Testis (tissue), 3 donors: ENCODE measurements around the gene ARMC10. TPM values are rescaled to one million over a fixed set of nuclear protein-coding genes. Genes with fewer than 3 reads are reported as not detected.

Experiments used
- DNase-seq: peaks from one replicate; pipeline ENCODE4 v3.0.0-alpha.2; 2019
- H3K27ac ChIP-seq, 2 donors: fragments of 200-600 bp; sonication (generic); one replicate each; pipeline ENCODE4 v1.5.1; 2019
- H3K27me3 ChIP-seq: fragments of 200-600 bp; sonication (generic); one replicate; pipeline ENCODE4 v1.5.1; 2019
- H3K36me3 ChIP-seq: fragments of 200-600 bp; sonication (generic); one replicate; pipeline ENCODE4 v1.5.1; 2017; ENCODE audit warnings: low read depth; ENCODE audit errors: missing control alignments
- H3K4me1 ChIP-seq: fragments of 200-600 bp; sonication (generic); one replicate; pipeline ENCODE4 v1.5.1; 2019
- H3K4me3 ChIP-seq, 2 donors: fragments of 200-600 bp; sonication (generic); one replicate each; pipeline ENCODE4 v1.5.1; 2017 to 2019
- H3K9me3 ChIP-seq: fragments of 200-600 bp; sonication (generic); one replicate; pipeline ENCODE4 v1.5.1; 2017
- POLR2A ChIP-seq: fragments of 450-650 bp; IDR thresholded peaks from one replicate; pipeline ENCODE4 v1.6.1; 2017; ENCODE audit warnings: antibody characterized with exemption, mild to moderate bottlenecking, moderate library complexity
- WGBS, 2 donors: methylation state at CpG; one replicate each; pipeline ENCODE4 v1.1.5; 2018; 5-methylcytosine and 5-hydroxymethylcytosine counted together
- intact Hi-C: fragments of 100-400 bp; cut with DNase I; formaldehyde crosslinking; loops from one replicate; pipeline ENCODE4 v1.15.1; 2023; ENCODE audit warnings: low total_unique reads
- polyA plus RNA-seq: library from polyadenylated mRNA; stranded (reverse); fragments of 350-450 nt; fragmentation: Illumina TruSeq; extraction: RNeasy Lipid Tissue Mini Kit (QIAGEN cat#74804); gene quantifications from one replicate; pipeline ENCODE4 v1.2.3, GENCODE V29; 2014; ENCODE audit warnings: low read depth, low replicate concordance; ENCODE audit not compliant: insufficient read depth
- total RNA-seq, 2 donors: library from RNA; depleted of rRNA; stranded (reverse); fragments of >200 nt; gene quantifications; one replicate each; pipeline ENCODE4 v1.2.3, GENCODE V29; 2016
- TF ChIP-seq, protein P1 (sequence below), 3 experiments: fragments of 450-650 bp in 2 of 3; fragments of 200-600 bp in 1 of 3; sonication (generic) in 1 of 3; IDR thresholded peaks; one replicate each; pipeline ENCODE4 v1.5.1; 2016 to 2019; ENCODE audit warnings: antibody characterized with exemption in 3 of 3, mild to moderate bottlenecking in 2 of 3, moderate library complexity in 1 of 3

The ARMC10 gene
- total and polyA plus RNA-seq, 3 donors from 2014 or later = 31.2 to 64.4 (median 61.7) TPM

- Histone ChIP-seq H3K36me3 (no peaks in the 10 kb centered on the region), H3K4me3 (no peak overlapping the region), H3K27me3 (no peaks in the 10 kb centered on the region), H3K27ac (no peak overlapping the region), H3K4me1 (peaks cover 7% of the 10 kb centered on the region), H3K9me3 (no peaks in the 10 kb centered on the region)
- TF ChIP-seq, protein P1, sequence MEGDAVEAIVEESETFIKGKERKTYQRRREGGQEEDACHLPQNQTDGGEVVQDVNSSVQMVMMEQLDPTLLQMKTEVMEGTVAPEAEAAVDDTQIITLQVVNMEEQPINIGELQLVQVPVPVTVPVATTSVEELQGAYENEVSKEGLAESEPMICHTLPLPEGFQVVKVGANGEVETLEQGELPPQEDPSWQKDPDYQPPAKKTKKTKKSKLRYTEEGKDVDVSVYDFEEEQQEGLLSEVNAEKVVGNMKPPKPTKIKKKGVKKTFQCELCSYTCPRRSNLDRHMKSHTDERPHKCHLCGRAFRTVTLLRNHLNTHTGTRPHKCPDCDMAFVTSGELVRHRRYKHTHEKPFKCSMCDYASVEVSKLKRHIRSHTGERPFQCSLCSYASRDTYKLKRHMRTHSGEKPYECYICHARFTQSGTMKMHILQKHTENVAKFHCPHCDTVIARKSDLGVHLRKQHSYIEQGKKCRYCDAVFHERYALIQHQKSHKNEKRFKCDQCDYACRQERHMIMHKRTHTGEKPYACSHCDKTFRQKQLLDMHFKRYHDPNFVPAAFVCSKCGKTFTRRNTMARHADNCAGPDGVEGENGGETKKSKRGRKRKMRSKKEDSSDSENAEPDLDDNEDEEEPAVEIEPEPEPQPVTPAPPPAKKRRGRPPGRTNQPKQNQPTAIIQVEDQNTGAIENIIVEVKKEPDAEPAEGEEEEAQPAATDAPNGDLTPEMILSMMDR (IDR thresholded peaks at IDR 0.05) = no peak
- no peak for TF ChIP-seq POLR2A
- no peak for DNase-seq
- intact Hi-C loops = no loop called here
Measured at GRCh38 chr7:103058122-103058521, 16.8 kb upstream of the ARMC10 start.

GRCh38 chr7:103059471-103059870, 15.5 kb upstream of the ARMC10 start:
- intact Hi-C loops = no loop called here
- peaks cover 7% of the 10 kb centered on the region for H3K4me1 ChIP-seq
- TF ChIP-seq POLR2A = no peak
- TF ChIP-seq, protein P1 (IDR thresholded peaks at IDR 0.05) = no peak
- H3K9me3 ChIP-seq = no peaks in the 10 kb centered on the region
- no peak overlapping the region for H3K27ac ChIP-seq
- DNase-seq = no peak
- H3K4me3 ChIP-seq = no peak overlapping the region
- no peaks in the 10 kb centered on the region for H3K27me3 ChIP-seq
- WGBS, 2 donors = 58 to 65% methylated on average over 2 of the region's 2 CpGs
- no peaks in the 10 kb centered on the region for H3K36me3 ChIP-seq

DNA sequence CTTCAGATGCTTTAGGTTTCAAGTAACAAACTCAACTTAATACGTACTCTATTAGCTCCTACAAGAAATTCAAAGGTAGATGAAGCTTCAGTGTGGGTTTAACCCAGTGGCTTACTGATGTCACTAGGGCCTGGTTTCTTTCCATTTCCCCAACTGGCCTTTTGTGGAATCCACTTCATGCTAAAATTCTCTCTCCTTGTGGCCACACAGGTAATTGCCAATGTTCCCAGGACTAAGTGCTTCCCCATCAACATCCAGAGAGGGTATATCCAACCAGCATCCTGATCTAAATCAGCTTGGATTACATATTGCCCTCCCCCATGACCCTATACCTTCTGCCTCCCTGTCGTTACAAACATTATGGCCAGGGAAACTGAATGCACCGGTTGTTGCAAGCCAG, 11.0 kb upstream of the ARMC10 start:
- no peak overlapping the region for H3K4me3 ChIP-seq
- peaks cover 7% of the 10 kb centered on the region for H3K4me1 ChIP-seq
- TF ChIP-seq, protein P1 (IDR thresholded peaks at IDR 0.05) = peak in 1 of 3 experiments; percentile 2
- TF ChIP-seq POLR2A = no peak
- WGBS, 2 donors = 87 to 89% methylated on average over 3 of the region's 3 CpGs
- H3K27ac ChIP-seq = no peak overlapping the region
- no peak for DNase-seq
- no peaks in the 10 kb centered on the region for H3K36me3 ChIP-seq
- no peaks in the 10 kb centered on the region for H3K9me3 ChIP-seq
- no peaks in the 10 kb centered on the region for H3K27me3 ChIP-seq
- intact Hi-C loops = no loop called here

DNA sequence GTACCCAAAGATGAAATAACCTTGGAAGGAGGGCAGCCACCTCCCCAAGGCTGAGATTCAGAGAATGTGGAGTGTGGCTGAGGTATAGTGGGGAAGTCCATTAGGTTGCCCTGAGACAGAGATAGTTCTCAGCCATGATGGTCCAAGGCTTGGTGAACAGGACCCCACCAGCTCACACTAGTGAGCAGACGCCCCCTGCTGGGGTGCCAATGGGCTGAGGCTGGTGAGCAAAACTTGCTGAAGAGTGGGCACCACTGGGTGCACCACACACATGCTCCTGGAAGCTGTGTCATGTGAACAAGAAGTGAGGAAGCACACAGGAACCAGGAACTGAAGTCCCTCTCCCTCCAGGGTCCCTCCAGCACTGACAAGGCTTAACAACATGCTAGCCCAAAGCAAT, 9.3 kb upstream of the ARMC10 start:
- WGBS, 2 donors = 36 to 60% methylated on average over 1 of the region's 1 CpG
- H3K27me3 ChIP-seq = no peaks in the 10 kb centered on the region
- no peak overlapping the region for H3K27ac ChIP-seq
- H3K4me3 ChIP-seq = no peak overlapping the region
- intact Hi-C loops = no loop called here
- TF ChIP-seq, protein P1 (IDR thresholded peaks at IDR 0.05) = no peak
- TF ChIP-seq POLR2A = no peak
- no peaks in the 10 kb centered on the region for H3K9me3 ChIP-seq
- H3K36me3 ChIP-seq = no peaks in the 10 kb centered on the region
- H3K4me1 ChIP-seq = no peaks in the 10 kb centered on the region
- DNase-seq = no peak
